Activated CD4-positive, alpha-beta T cell treated with anti-CD3 and anti-CD28 coated beads for 1 hour (primary cell): ENCODE measurements around the gene HLA-DOB.
"Not testable (repeated sequence)": the region's sequence is repeated elsewhere in the genome, so short reads cannot be mapped to it uniquely, and the experiment has no call there.

ENCODE experiments used
- DNase-seq: peaks from one replicate; pipeline ENCODE4 v3.0.0-alpha.2; 2020

Gene HLA-DOB

DNA sequence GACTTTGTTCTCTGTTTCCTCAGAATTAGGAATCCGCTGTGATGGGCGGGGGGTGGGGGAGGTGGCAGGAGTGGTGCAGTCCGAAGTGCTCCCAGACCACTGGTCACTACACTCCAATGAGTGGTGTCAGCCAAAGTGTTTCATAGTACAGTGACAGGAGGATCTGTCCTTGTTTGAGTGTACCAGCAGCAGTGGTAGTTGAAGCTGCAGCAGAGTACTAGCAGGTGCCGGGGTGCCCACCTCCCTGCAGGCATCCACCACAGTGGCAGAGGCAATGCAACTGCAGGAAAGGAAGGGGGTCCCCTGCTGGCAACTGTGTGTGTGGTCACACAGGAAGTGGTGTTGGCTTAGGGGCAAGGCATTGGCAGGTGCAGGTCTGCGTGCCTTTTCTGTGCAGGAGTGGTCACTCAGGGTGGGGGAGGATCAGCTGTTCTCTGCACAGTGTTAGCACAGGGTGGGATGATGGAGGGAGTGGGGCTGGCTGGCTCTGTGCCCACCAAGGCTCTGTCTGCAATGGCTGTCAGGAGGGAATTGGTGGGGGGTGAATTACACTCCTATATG, 9.7 kb downstream of the HLA-DOB start:
- no peak for DNase-seq

DNA sequence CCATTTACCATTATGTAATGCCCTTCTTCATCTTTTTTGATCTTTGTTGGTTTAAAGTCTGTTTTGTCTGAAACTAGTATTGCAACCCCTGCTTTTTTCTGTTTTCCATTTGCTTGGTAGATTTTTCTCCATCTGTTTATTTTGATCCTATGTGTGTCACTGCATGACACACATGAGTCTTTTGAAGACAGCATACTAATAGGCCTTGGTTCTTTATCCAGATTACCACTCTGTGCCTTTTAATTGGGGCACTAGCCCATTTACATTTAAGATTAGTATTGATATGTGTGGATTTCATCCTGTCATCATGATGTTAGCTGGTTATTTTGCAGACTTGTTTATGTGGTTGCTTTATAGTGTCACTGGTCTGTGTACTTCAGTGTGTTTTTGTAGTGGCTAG, 11.4 kb downstream of the HLA-DOB start:
- DNase-seq = not testable (repeated sequence)

DNA sequence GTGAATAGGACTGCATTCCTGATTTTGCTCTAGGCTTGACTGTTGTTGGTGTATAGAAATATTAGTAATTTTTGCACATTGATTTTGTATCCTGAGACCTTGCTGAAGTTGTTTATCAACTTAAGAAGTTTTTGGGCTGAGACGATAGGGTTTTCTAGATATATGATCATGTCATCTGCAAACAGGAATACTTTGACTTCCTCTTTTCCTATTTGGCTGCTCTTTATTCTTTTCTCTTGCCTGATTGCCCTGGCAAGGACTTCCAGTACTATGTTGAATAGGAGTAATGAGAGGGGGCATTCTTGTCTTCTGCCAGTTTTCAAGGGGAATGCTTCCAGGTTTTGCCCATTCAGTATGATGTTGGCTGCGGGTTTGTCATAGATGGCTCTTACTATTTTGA, 13.4 kb downstream of the HLA-DOB start:
- no peak for DNase-seq

DNA sequence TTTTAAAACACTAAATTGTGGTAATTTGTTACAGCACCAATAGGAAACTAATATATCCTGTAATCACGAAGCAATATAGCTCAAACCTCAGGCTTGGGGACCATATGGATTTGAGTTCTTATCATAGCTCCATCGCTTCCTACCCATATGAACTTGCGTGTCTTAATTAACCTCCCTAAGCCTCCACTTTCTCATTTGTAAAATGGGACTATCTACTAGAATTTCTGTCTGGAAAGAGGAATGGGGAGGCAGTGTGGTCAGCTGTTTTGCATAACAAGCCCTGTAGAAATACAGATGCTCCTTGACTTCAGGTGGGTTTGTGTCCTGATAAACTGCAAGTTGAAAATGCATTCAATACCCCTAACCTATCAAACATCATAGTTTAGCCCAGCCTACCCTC, 17.1 kb downstream of the HLA-DOB start:
- no peak for DNase-seq

DNA sequence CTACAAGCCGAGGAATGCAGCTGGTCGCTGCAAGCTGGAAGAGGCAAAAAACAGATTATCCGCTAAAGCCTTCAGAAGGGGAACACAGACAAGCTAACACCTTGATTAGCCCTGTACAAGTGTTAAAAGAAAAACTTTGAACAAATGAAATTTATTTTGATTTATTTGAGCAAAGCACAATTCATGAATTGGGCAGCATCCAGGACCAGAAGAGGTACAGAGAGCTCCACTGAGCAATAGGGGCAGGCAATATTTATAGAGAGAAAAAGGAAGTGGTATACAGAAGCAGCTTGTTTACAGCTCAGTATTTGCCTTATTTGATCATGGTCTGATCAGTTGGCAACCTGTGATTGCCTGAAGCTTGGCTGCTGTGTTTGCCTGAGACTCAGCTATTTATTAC, 17.6 kb downstream of the HLA-DOB start:
- DNase-seq = no peak

DNA sequence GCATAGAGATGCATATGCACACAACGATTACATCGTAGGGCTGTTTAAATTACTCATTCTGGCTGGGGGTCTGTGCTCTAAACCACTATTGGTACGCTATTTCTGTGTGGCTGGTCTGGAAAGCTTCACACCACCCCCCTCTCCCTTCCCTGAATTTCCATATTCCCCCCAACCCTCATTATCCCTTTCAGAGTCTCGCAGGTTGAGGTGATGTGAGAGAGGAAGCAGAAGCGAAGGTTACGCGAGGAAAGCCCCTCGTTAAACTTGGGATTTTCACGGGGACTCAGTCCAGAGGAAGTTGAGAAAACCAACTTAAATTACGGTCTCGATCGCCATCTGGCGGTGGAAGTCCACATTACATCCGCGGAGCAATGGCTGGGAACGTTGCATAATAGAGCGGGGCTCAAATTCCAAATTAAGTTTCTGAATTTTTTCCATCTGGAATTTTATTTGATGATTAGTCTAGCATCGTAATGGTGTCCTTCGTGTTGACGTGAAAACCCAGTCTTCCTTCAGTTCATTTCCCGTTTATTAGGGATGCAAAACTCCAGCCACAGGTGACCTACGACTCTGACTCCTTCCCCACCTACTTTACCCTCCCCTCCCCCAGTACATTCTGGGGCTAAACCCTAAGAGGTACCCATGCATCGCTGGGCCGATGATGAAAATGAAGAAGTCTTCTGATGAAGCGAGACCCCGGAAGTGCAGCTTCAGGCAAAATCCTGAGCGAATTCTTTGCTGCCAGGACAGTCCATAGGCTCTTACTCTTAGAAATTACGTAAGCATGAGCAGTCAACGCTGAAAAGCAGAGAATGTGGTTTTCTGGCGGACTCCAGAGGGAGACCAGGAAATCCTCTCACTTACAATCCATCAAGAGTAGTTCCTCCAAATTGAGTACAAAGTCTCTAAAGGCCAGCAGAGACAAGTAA, 19.7 kb downstream of the HLA-DOB start:
- peak; percentile 68 for DNase-seq

DNA sequence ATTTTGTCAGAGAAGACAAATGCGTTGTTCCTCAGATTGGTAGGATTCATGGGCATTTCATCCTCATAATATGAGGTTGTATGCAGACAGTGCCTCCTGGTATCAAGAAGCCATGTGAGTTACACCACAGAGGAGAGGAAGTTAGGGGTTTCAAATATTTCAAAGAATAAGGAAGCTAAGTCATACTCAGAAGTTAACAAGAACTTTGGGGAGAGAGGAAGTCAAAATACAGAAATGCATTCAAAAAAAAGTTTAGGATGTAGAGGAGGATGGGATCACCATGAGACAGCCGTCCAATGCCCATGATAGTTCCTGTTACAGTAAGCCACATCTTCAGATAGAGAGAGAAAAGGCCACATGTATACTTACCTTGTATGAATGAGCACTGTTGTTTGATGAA, 22.3 kb downstream of the HLA-DOB start:
- DNase-seq = no peak

DNA sequence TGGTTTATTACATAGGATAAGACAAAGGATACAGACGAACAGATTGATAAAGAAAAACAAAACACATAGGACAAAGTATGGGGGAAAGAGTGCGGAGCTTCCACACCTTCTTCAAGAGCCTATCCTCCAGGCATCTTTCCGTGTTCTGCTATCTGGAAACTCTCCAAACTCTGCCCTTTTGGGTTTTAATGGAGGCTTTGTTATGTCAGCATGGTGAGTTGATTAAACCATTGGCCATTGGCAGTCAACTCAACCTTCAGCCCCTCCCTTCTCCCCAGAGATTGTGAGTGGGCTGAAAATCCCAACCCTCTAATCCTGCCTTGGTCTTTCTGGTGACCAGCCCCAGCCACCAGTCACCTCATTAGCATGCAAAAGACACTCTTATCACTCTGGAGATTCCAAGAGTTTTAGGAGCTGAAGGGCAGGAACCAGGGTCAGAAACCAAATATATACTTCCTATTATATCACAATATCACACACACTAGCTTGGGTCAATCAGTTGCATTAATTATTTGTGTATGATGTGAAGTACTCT, 23.8 kb downstream of the HLA-DOB start:
- DNase-seq = no peak

DNA sequence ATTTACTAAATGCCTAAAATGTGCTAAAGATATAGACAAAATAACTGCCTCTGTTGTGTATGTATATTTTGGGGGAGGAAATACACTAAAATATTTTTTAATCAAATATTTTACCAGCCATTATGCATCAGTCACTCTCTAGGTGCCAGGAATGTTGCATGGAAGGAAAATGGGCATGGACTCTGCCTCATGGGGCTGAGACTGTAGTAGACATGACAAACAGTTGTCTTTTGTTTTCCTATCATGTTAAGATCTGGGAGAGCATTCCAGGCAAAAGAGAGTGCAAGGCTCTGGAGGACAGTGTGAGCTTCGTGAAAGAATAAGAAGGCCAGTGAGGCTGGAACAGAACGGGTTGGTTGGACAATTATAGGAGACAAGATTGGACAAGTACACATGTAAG, 26.5 kb downstream of the HLA-DOB start:
- DNase-seq = no peak

DNA sequence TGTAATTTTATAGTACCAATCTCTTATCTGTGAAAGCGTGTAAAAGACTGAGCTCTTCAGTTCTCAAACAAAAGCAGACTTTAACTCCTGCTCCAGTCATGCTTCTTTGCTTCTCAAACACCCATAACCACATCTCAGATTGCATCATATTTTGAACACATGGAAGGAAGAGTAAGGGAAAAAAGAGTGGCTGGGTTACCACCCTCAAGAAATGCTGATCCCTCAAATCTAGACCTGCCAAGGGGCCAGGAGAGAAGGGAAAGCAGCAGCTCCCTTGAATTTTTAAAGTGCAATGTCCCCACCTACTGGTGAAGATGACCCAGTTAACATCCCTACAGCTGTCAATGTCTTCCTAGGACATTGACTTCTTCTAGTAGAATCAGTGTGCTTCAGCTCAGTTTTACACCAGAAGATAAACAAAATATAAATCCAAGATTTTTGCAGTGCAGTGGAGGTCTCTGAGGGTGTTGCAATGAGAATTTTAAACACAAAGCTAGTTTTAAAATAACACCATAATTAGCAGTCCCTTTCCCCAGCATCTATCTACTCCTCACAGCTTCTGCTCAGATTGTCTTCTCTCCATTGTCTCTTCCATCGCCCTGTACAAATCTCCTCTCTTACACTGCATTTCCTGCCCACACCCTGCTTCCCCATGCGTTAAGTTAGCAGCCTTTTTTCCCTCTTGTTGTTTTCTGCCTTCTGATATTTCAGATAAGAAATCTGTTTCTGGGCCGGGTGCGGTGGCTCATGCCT, 30.8 kb downstream of the HLA-DOB start:
- DNase-seq = no peak

DNA sequence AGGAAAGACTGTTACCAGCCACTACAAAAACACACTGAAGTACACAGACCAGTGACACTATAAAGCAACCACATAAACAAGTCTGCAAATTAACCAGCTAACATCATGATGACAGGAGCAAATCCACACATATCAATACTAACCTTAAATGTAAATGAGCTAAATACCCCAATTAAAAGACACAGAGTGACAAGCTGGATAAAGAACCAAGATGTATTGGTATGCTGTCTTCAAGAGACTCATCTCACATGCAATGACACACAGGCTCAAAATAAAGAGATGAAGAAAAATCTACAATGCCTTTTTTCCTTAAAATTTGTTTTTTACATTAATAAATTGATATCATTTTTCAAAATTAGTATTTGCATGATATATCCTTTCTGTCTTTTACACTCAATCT, 33.9 kb downstream of the HLA-DOB start:
- DNase-seq = not testable (repeated sequence)

DNA sequence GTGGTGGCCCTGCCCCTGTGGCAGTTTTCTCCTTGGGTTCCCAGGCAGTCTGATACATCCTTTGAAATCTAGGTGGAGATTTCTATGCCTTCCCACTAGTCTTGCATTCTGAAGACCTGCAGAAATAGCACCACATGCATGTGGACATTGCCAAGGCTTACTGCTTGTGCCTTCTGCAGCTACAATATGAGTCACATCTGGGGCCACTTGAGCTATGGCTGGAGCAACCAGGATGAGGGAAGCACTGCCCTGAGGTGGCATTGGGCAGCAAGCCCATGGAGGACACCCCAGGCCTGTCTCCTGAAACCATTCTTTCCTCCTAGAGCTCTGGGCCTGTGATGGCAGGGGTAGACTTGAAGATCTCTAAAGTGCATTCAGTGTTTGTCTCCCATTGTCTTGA, 37.8 kb downstream of the HLA-DOB start:
- DNase-seq = no peak

DNA sequence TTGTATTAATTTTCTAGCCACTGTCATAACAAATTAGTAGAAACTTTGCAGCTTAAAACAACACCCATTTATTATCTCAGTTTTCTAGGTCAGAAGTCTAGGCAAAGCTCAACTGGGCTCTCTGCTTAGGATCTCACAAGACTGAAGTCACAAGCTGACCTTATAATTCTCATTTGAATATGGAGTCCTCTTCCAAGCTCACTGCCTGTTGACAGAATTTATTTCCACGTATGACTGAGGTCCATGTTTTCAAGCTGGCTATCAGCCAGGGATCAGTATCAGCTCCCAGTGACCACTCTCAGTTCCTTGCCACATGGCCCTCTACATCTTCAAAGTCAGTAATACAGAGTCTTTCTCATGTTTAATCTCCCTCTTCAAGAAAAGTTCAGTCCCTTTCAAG, 41.7 kb downstream of the HLA-DOB start:
- no peak for DNase-seq

DNA sequence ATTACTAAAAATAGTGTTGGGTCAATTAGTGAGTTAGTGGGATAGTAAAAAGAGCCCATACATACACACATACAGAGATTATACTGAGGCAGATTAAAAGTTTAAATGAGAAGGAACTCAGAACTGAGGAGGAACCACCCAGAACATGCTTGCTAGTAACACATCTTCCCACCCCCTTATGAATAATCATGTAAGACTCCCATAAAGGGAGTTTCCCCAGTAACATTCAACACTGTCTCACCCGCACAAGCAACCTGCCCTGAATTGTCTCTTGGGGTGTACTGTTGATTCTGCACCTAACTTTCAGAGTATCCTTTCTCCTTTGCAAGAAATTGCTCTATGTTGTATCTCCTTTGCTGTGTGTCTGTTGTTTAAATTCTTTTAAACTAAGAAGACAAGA, 42.4 kb downstream of the HLA-DOB start:
- no peak for DNase-seq

DNA sequence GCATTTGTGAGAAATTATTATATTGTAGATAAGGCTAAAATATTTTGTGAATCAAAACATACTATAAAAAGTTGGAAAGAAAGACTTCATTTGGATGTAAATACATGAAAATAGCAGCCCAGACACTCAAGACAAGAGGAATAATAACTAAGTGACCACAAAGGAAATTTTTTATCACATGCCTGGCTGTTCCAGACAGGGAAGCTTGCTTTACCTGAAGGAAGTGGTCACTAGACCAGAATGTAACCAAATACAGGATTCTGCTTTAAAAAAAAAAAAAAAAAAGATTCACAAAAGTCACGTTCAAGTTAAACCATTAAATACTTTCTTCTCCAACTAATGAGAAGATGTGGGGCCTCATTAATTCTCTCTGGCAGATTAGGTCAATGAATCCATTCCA, 44.1 kb downstream of the HLA-DOB start:
- no peak for DNase-seq

DNA sequence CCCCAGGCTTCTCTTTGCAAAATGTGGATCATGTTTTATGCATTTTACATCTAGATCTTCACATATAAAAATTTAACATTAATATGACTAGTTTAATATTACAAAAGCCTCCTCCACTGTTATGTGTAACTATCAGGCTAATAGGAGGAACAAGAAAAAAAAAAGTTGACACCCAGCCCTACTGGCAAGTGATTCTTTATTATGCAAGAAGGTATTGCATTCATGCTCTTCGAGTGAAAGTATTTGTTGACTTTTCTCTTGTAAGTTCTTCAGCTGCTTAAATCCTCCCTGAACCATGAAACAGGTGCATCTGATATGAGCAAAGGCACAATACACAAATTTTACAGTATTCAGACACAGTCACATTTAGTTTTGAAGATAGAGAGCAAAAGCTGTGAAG, 52.8 kb downstream of the HLA-DOB start:
- no peak for DNase-seq

DNA sequence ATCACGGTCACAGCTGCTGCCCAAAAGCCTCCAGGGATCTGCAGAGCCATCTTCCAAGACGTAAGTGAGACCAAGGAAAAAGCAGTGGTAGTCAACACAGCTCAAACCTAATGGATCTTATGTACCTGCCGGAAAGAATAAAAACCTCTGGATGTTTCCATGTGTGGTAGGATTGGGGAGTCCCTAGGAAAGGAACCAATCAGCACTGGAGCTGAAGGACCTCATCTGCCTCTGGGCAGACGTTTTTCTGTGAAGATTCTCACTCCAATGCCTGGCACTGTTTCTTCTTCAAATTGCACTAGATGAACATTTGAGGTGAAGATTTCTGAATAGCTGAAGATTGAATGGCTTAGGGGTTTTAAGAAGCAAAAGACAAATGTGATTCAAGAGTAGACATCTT, 53.4 kb downstream of the HLA-DOB start, which contains the start of gene HLA-DQB2:
TSS of gene HLA-DQB2 (minus strand) at position 112 of the 400 bp plus-strand sequence. CDS start at position 50, 62 bp downstream.
- no peak for DNase-seq
